Endothelial cell of umbilical vein (primary cell): ENCODE results near the gene XRCC1. TPM values are rescaled to one million over a fixed set of nuclear protein-coding genes. Genes with fewer than 3 reads are reported as not detected.

Experiments used
- BruUV-seq: library from RNA; stranded (reverse); fragments of 400-500 nt; replicated peaks from 2 replicates; lab custom pipeline; 2021; lab: Mats Ljungman, UMichigan
- CTCF ChIA-PET: fragments of 300-600, 350-600 bp; sonication (Branson Sonifier 250); formaldehyde crosslinking; loops from one replicate; lab custom pipeline; 2021; ENCODE audit warnings: antibody characterized with exemption, inconsistent platforms; lab: Charles Lee
- POLR2A ChIA-PET: fragments of 300-600, 350-600 bp; sonication (Branson Sonifier 250); formaldehyde crosslinking; loops from one replicate; lab custom pipeline; 2021; ENCODE audit warnings: antibody characterized with exemption, inconsistent platforms; lab: Charles Lee
- DNase-seq: peaks from one replicate; pipeline ENCODE4 v3.0.0-alpha.2; 2011; ENCODE audit warnings: low read depth, low spot score
- FAIRE-seq: peaks from 2 replicates; lab custom pipeline; 2011; peaks lifted over from hg19 to GRCh38; lab: Jason Lieb, UNC
- H2AFZ ChIP-seq: 2 replicates; pipeline ENCODE4 v1.6.0; 2012; ENCODE audit warnings: low read depth, low read length, control low read depth, inconsistent platforms
- H3K27ac ChIP-seq: 2 replicates; pipeline ENCODE4 v1.5.1; 2011; ENCODE audit warnings: low read depth, mild to moderate bottlenecking, control low read depth, low read length, moderate library complexity; ENCODE audit not compliant: insufficient read depth
- H3K27me3 ChIP-seq, 2 experiments: 2 replicates each; pipeline versions ENCODE4 v1.6.0 to v1.6.1; 2011; ENCODE audit warnings: low read length in 2 of 2, mixed read lengths in 1 of 2; ENCODE audit not compliant: control insufficient read depth in 2 of 2, insufficient read depth in 2 of 2
- H3K36me3 ChIP-seq, 2 experiments: 2 replicates in 1 of 2; 3 replicates in 1 of 2; pipeline ENCODE4 v1.5.1; 2011; ENCODE audit warnings: low read length in 2 of 2, mild to moderate bottlenecking in 1 of 2, moderate library complexity in 1 of 2; ENCODE audit not compliant: control insufficient read depth in 2 of 2, insufficient read depth in 2 of 2; ENCODE audit errors: extremely low read depth in 1 of 2
- H3K4me1 ChIP-seq: 3 replicates; pipeline ENCODE4 v1.5.1; 2011; ENCODE audit warnings: mild to moderate bottlenecking, low read length; ENCODE audit not compliant: control insufficient read depth, insufficient read depth; ENCODE audit errors: extremely low read depth
- H3K4me2 ChIP-seq: 2 replicates; pipeline ENCODE4 v1.6.1; 2011; ENCODE audit warnings: low read length, control low read depth, mixed read lengths; ENCODE audit not compliant: insufficient read depth
- H3K4me3 ChIP-seq, 3 experiments: fragments of 200-600 bp in 1 of 3; sonication (generic), shearing (Covaris generic) in 1 of 3; replicated peaks in 1 of 3; 2 replicates each; pipeline ENCODE4 v1.5.1; 2011 to 2016; ENCODE audit warnings: control low read depth in 3 of 3, low read length in 3 of 3, mild to moderate bottlenecking in 2 of 3, inconsistent platforms in 1 of 3, low read depth in 1 of 3, moderate library complexity in 1 of 3; ENCODE audit not compliant: insufficient read depth in 1 of 3
- H3K79me2 ChIP-seq: 2 replicates; pipeline ENCODE4 v1.6.0; 2012; ENCODE audit warnings: low read length, inconsistent platforms; ENCODE audit not compliant: control insufficient read depth, insufficient read depth
- H3K9ac ChIP-seq: replicated peaks from 2 replicates; pipeline ENCODE3; 2011; ENCODE audit warnings: low read length, control low read depth; ENCODE audit not compliant: insufficient read depth; ENCODE audit errors: extremely low read depth
- H3K9me1 ChIP-seq: replicated peaks from 3 replicates; pipeline ENCODE4 v1.6.0; 2011; ENCODE audit warnings: mild to moderate bottlenecking, low read length; ENCODE audit not compliant: control insufficient read depth, insufficient read depth; ENCODE audit errors: extremely low read depth
- H3K9me3 ChIP-seq: replicated peaks from 2 replicates; pipeline ENCODE4 v1.5.1; 2012; ENCODE audit warnings: low read length, inconsistent platforms; ENCODE audit not compliant: control insufficient read depth, insufficient read depth
- H4K20me1 ChIP-seq: replicated peaks from 2 replicates; pipeline ENCODE3; 2011; ENCODE audit warnings: mild to moderate bottlenecking, low read length; ENCODE audit not compliant: control insufficient read depth, insufficient read depth; ENCODE audit errors: extremely low read depth
- CTCF ChIP-seq, 2 donors: IDR thresholded peaks; 1 replicate in 1 of 2; 2 replicates in 1 of 2; pipeline ENCODE4 v1.5.1; 2011; ENCODE audit warnings: low read length in 2 of 2, mild to moderate bottlenecking in 2 of 2, moderate library complexity in 2 of 2, control low read depth in 1 of 2, inconsistent platforms in 1 of 2, low read depth in 1 of 2; ENCODE audit not compliant: insufficient read depth in 1 of 2; ENCODE audit errors: extremely low read depth in 1 of 2
- MAX ChIP-seq: IDR thresholded peaks from 2 replicates; pipeline ENCODE4 v1.6.1; 2011; ENCODE audit not compliant: insufficient read depth, insufficient read length
- POLR2AphosphoS5 ChIP-seq: IDR thresholded peaks from 2 replicates; pipeline ENCODE4 v1.6.1; 2012; ENCODE audit warnings: low read depth, mild to moderate bottlenecking, control low read depth, low read length, moderate library complexity; ENCODE audit not compliant: insufficient read depth
- dilution Hi-C: fragments of 300-500 bp; cut with MboI; formaldehyde crosslinking; loops from one replicate; pipeline ENCODE4 v1.15.0; 2019; ENCODE audit warnings: low sequenced_read_pairs; ENCODE audit not compliant: extremely low pct_ligation_motif_present
- intact Hi-C: fragments of 100-400 bp; cut with micrococcal nuclease; formaldehyde crosslinking; loops from one replicate; pipeline ENCODE4 v1.10.0; 2022
- polyA plus RNA-seq, 4 experiments: library from polyadenylated mRNA; depleted of rRNA in 3 of 4; stranded (reverse) in 3 of 4; unstranded in 1 of 4; fragments of >200 nt; gene quantifications; 2 replicates each; pipeline versions ENCODE4 v1.2.1 to v1.2.3, GENCODE V29; 2011 to 2012; ENCODE audit warnings: missing spikeins in 1 of 4
- total RNA-seq: library from RNA; stranded (reverse); gene quantifications from 2 replicates; pipeline ENCODE4 v1.2.3, GENCODE V29; 2021

The XRCC1 gene
- total and polyA plus RNA-seq, 2 donors (not counting 3 experiments of a cell fraction or from before 2014, with no cell fraction given), result 29.5 to 39.3 TPM

DNA sequence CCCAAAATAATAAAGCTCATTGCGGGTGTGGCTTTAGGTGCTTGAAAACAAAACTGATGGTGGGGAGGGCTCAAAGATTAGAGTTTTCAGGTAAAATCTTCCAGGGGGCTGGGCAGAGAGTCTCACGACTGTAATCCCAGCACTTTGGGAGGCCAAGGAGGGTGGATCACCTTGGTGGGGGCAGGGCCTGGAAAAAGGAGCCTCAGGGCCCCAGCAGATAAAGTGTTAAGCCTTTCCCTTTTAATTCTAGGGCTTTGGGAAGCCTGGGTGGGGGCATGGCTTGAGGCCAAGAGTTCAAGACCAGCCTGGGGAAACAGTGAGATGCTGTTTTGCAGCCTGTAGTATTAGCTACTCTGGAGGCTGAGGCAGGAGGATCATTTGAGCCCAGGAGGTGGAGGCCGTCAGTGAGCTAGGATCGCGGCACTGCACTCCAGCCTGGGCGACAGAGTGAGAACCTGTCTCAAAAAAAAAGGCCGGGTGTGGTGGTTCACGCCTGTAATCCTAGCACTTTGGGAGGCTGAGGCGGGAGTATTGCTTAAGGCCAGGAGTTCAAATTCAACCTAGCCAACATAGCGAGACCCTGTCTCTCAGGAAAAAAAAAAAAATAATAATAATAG is 18.9 kb upstream of the XRCC1 start:
- H3K79me2 ChIP-seq, result peaks cover 40% of the 10 kb centered on the region
- H3K27ac ChIP-seq, result no peak overlapping the region
- H3K36me3 ChIP-seq, result peaks cover 12 to 25% of the 10 kb centered on the region in 2 experiments
- H3K9me1 ChIP-seq, result no peaks in the 10 kb centered on the region
- FAIRE-seq (no peak), DNase-seq (no peak)
- no peak overlapping the region for H3K9ac ChIP-seq
- H2AFZ ChIP-seq, result no peak overlapping the region
- dilution Hi-C loops (no loop called here), intact Hi-C loops (no loop called here)
- CTCF ChIA-PET, result interaction anchor here (0.8 to 5.7 kb wide), 28 partner anchors 9 to 216 kb away, joined by 3 to 158 read pairs (median 5); partner anchors contain the start of genes PINLYP, XRCC1 and ZNF575
- peaks cover 24% of the 10 kb centered on the region for H3K4me1 ChIP-seq
- peak overlapping the region in 1 of 3 experiments; percentile 74 for H3K4me3 ChIP-seq
- POLR2A ChIA-PET, result interaction anchor here (0.7 to 1.1 kb wide), 2 partner anchors 58 to 135 kb away, joined by 4 to 6 read pairs; no protein-coding TSS in a partner anchor
- no peaks in the 10 kb centered on the region for H3K27me3 ChIP-seq
- H3K4me2 ChIP-seq, result peak overlapping the region; percentile 26
- TF ChIP-seq POLR2AphosphoS5 (no peak), CTCF (IDR thresholded peaks at IDR 0.05; ENCODE audit: extremely low read depth in 1 of 2, insufficient read depth in 1 of 2, low read depth in 1 of 2, low read length in 2 of 2) (no peak), MAX (no peak)
- no TSS peak for BruUV-seq
- H4K20me1 ChIP-seq, result no peaks in the 10 kb centered on the region
- H3K9me3 ChIP-seq, result no peaks in the 10 kb centered on the region
